Parathyroid adenoma (tissue), 2 donors: ENCODE measurements around the gene RORB.
A peak's percentile ranks its signal among the peaks of the same experiment; 100 is the strongest.

Experiments
- H2AFZ ChIP-seq: fragments of 300-600 bp; sonication (generic); one replicate; pipeline ENCODE4 v1.7.0; 2017; ENCODE audit warnings: antibody characterized with exemption, mild to moderate bottlenecking
- H3K27ac ChIP-seq: fragments of 300-600 bp; sonication (generic); one replicate; pipeline ENCODE4 v1.7.0; 2017
- H3K27me3 ChIP-seq: fragments of 300-600 bp; sonication (generic); one replicate; pipeline ENCODE4 v1.7.0; 2017; ENCODE audit warnings: low read length; ENCODE audit not compliant: control insufficient read depth, insufficient read depth
- H3K36me3 ChIP-seq: fragments of 300-600 bp; sonication (generic); one replicate; pipeline ENCODE4 v1.7.0; 2017; ENCODE audit warnings: low read length; ENCODE audit not compliant: control insufficient read depth, insufficient read depth
- H3K4me1 ChIP-seq: fragments of 300-600 bp; sonication (generic); one replicate; pipeline ENCODE4 v1.7.0; 2017; ENCODE audit warnings: control low read depth
- H3K4me2 ChIP-seq: fragments of 300-600 bp; sonication (generic); one replicate; pipeline ENCODE4 v1.7.0; 2017; ENCODE audit warnings: low read length
- H3K4me3 ChIP-seq: fragments of 300-600 bp; sonication (generic); one replicate; pipeline ENCODE4 v1.7.0; 2017; ENCODE audit warnings: low read depth, low read length
- H3K79me2 ChIP-seq: fragments of 300-600 bp; sonication (generic); one replicate; pipeline ENCODE4 v1.7.0; 2017; ENCODE audit warnings: control low read depth
- H3K9ac ChIP-seq: fragments of 300-600 bp; sonication (generic); one replicate; pipeline ENCODE4 v1.7.0; 2017; ENCODE audit warnings: mild to moderate bottlenecking
- H3K9me3 ChIP-seq: fragments of 300-600 bp; sonication (generic); one replicate; pipeline ENCODE4 v1.7.0; 2017; ENCODE audit warnings: low read length; ENCODE audit not compliant: control insufficient read depth
- TF ChIP-seq, protein P1 (sequence below): fragments of 300-600 bp; sonication (generic); IDR thresholded peaks from one replicate; pipeline ENCODE4 v1.7.0; 2017; ENCODE audit warnings: antibody characterized with exemption, mild to moderate bottlenecking
- donor health status: primary hyperparathyroidism.

The RORB gene

DNA sequence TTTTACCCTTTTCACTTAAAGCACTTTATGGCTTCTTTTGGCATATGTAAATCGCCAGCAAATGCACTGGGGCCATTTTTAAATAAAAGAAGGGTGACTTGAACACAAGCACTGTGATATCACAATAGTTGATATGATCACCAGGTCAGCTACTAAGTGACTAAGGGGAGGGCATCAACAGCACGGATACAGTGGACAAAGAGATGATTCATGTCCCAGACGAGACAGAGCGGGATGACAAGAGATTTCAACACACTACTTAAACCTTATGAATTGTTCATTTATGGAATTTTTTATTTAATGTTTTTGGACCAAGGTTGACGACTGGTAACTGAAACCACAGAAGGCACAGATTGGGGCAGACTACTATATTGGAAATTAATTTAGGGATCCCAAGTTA is 54.1 kb downstream of the RORB start:
- no peaks in the 10 kb centered on the region for H3K9me3 ChIP-seq
- H3K27me3 ChIP-seq = no peaks in the 10 kb centered on the region
- H3K27ac ChIP-seq = no peak overlapping the region
- no peak overlapping the region for H3K4me2 ChIP-seq
- no peaks in the 10 kb centered on the region for H3K79me2 ChIP-seq
- TF ChIP-seq, protein P1, sequence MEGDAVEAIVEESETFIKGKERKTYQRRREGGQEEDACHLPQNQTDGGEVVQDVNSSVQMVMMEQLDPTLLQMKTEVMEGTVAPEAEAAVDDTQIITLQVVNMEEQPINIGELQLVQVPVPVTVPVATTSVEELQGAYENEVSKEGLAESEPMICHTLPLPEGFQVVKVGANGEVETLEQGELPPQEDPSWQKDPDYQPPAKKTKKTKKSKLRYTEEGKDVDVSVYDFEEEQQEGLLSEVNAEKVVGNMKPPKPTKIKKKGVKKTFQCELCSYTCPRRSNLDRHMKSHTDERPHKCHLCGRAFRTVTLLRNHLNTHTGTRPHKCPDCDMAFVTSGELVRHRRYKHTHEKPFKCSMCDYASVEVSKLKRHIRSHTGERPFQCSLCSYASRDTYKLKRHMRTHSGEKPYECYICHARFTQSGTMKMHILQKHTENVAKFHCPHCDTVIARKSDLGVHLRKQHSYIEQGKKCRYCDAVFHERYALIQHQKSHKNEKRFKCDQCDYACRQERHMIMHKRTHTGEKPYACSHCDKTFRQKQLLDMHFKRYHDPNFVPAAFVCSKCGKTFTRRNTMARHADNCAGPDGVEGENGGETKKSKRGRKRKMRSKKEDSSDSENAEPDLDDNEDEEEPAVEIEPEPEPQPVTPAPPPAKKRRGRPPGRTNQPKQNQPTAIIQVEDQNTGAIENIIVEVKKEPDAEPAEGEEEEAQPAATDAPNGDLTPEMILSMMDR = no peak
- no peaks in the 10 kb centered on the region for H3K36me3 ChIP-seq
- H3K4me1 ChIP-seq = no peaks in the 10 kb centered on the region
- no peak overlapping the region for H3K9ac ChIP-seq
- H3K4me3 ChIP-seq = no peak overlapping the region
- H2AFZ ChIP-seq = no peak overlapping the region

DNA sequence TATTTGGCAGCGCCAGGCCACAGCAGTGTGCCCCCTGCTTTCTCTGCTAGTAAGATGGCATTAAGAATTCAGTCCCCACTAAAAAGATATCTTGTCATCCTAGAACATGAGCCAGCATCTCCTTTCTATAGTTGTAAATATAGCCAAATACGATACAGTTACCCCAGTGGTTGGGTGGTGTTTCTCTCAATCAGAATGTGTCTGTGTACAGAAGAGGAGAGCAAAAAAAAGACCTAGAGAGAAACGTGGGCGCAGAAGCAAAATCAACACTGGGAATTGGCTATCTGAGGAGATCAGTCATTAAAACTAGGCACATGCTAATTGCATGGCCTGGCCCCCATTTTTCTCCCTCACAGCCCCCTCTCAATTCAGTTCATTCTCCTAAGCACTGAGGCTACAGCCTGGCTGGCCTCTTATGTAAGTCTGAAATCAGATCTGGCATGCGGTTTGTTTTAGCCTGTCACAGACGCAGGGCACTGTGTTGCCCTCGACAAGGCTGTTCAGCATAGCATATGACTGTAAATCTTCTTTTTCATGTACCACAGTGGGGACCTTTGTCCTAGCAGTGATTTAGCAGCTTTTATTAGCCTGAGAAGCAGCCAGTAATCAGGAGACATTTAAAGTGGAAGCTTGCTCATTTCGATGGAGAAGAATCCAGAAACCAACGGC is 57.8 kb downstream of the RORB start:
- TF ChIP-seq, protein P1 = no peak
- Histone ChIP-seq H3K79me2 (no peaks in the 10 kb centered on the region), H3K4me2 (no peak overlapping the region), H3K9ac (no peak overlapping the region), H2AFZ (peak overlapping the region; percentile 25), H3K4me3 (no peak overlapping the region), H3K27me3 (no peaks in the 10 kb centered on the region), H3K36me3 (no peaks in the 10 kb centered on the region), H3K4me1 (peaks cover 4% of the 10 kb centered on the region), H3K27ac (no peak overlapping the region), H3K9me3 (no peaks in the 10 kb centered on the region)

DNA sequence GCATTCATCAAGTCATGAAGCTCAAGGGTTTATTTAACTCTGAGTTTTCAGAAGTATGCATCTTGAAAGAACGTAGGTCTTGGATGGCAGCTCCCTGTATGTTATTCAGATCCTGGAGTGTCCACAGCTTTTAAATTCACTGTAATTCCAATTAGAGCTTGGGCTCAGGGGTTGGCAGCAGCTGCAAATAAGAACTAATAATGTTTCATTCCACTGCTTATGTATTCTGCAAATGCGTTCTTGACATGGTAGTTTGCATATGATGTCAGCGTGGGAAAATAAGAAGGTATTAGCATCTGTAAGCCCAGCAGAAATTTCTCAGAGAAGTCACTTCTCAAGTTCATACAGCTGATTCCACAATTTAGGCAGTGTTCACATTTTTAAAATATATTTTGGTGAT is 58.4 kb downstream of the RORB start:
- H3K9ac ChIP-seq = no peak overlapping the region
- TF ChIP-seq, protein P1 = no peak
- no peaks in the 10 kb centered on the region for H3K27me3 ChIP-seq
- no peaks in the 10 kb centered on the region for H3K79me2 ChIP-seq
- no peaks in the 10 kb centered on the region for H3K36me3 ChIP-seq
- H3K9me3 ChIP-seq = no peaks in the 10 kb centered on the region
- H2AFZ ChIP-seq = no peak overlapping the region
- no peak overlapping the region for H3K4me3 ChIP-seq
- H3K4me1 ChIP-seq = peaks cover 4% of the 10 kb centered on the region
- H3K27ac ChIP-seq = no peak overlapping the region
- no peak overlapping the region for H3K4me2 ChIP-seq

DNA sequence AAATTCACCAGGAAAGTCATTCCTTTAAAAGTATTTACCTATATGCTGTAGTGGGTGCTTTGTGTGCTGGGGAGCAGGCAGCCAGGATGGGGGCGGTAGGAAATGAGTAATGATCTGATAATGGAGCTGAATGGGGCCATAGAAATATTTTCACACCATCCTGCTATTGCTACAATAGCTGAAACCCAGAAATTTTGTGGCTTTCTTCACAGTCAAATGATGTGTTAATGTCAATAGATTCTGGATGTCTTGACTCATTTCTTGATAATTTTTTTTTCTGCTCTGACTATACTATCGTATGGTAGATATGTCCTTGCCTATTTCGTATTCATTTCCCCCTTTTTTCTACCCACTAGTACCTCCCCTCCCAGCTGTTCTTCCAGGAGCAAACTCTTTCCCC is 59.5 kb downstream of the RORB start:
- no peak overlapping the region for H3K27ac ChIP-seq
- no peaks in the 10 kb centered on the region for H3K79me2 ChIP-seq
- H3K4me1 ChIP-seq = peaks cover 4% of the 10 kb centered on the region
- H3K9me3 ChIP-seq = no peaks in the 10 kb centered on the region
- no peak overlapping the region for H3K9ac ChIP-seq
- H3K27me3 ChIP-seq = no peaks in the 10 kb centered on the region
- H3K36me3 ChIP-seq = no peaks in the 10 kb centered on the region
- H3K4me2 ChIP-seq = no peak overlapping the region
- no peak overlapping the region for H2AFZ ChIP-seq
- no peak overlapping the region for H3K4me3 ChIP-seq
- TF ChIP-seq, protein P1 = no peak

DNA sequence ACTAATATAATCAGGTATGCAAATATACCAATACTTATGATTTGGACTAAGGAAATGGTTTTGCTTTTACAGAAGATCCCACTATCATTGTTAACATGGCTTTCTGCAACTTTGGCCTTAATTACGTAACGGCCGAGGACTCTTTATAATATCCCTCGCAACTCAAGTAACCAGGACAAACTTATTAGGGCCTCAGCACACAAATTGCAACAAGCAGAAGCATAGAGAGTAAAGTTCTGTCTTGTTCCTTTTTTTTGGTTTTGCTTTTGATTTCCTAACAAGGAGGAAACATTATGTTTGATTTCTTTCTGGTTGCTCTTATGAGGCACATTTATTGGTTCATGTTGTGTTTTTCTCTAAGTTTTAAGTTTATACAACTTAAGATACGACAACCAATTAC is 60.4 kb downstream of the RORB start:
- H3K9ac ChIP-seq = no peak overlapping the region
- no peak overlapping the region for H3K4me2 ChIP-seq
- H3K4me3 ChIP-seq = no peak overlapping the region

More for the DNA sequence above, 60.4 kb downstream of the RORB start:
- Histone ChIP-seq H3K9me3 (no peaks in the 10 kb centered on the region), H3K4me1 (peaks cover 4% of the 10 kb centered on the region), H3K36me3 (no peaks in the 10 kb centered on the region), H3K27me3 (no peaks in the 10 kb centered on the region), H2AFZ (no peak overlapping the region), H3K79me2 (no peaks in the 10 kb centered on the region), H3K27ac (no peak overlapping the region)
- TF ChIP-seq, protein P1 = no peak
